Large intestine (tissue), 3 donors: Measurements from ENCODE around the gene STK32B. TPM values are rescaled to one million over a fixed set of nuclear protein-coding genes. Genes with fewer than 3 reads are reported as not detected.

ENCODE experiments used
- DNase-seq, 2 donors: peaks; one replicate each; pipeline versions ENCODE4 v3.0.0 to v3.0.0-alpha.2; 2013
- H3K27ac ChIP-seq: one replicate; pipeline ENCODE4 v1.5.1; 2013; ENCODE audit warnings: low read length
- H3K27me3 ChIP-seq: 2 replicates; pipeline ENCODE4 v1.6.1; 2013; ENCODE audit warnings: low read length; ENCODE audit not compliant: control insufficient read depth, insufficient read depth
- H3K36me3 ChIP-seq: 2 replicates; pipeline ENCODE4 v1.6.1; 2013; ENCODE audit warnings: low read length; ENCODE audit not compliant: control insufficient read depth, insufficient read depth
- H3K4me1 ChIP-seq: one replicate; pipeline ENCODE4 v1.6.1; 2013; ENCODE audit warnings: low read length; ENCODE audit not compliant: control insufficient read depth, insufficient read depth
- H3K4me3 ChIP-seq: one replicate; pipeline ENCODE4 v1.5.1; 2013; ENCODE audit warnings: low read length
- H3K9me3 ChIP-seq: one replicate; pipeline ENCODE4 v1.6.1; 2013; ENCODE audit warnings: mild to moderate bottlenecking, low read depth, low read length, moderate library complexity; ENCODE audit not compliant: control insufficient read depth
- WGBS: methylation state at CpG from one replicate; pipeline ENCODE4 v1.1.5; 2013; ENCODE audit warnings: low lambda C conversion rate; ENCODE audit not compliant: insufficient coverage; 5-methylcytosine and 5-hydroxymethylcytosine counted together
- polyA plus RNA-seq: library from polyadenylated mRNA; unstranded; fragments of 120-200 nt; gene quantifications from one replicate; pipeline ENCODE4 v1.2.1, GENCODE V29; 2013

STK32B gene
- polyA plus RNA-seq, 1 donor, result 1.6 TPM

DNA sequence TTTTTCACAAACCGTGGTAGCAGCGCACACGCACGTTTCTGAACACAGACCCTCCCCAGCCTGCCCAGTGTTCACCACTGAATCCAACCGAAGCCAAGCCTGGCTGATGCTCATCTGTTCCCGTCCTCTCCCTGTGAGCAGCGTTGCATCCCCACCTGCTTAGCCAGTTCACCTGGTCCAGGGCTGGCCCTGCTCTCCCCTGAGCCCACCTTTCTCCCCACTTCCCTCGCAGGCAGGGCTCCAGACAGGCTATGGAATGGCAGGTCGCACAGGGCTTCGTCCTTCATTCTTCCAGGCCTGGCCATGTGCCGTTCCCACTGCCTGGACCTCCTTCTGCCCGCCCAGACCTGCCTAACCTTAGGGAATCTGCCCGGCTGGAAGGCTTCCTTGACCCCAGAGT is 410.2 kb downstream of the STK32B start:
- WGBS, result no CpG with 5 or more reads among the region's 13 CpGs

DNA sequence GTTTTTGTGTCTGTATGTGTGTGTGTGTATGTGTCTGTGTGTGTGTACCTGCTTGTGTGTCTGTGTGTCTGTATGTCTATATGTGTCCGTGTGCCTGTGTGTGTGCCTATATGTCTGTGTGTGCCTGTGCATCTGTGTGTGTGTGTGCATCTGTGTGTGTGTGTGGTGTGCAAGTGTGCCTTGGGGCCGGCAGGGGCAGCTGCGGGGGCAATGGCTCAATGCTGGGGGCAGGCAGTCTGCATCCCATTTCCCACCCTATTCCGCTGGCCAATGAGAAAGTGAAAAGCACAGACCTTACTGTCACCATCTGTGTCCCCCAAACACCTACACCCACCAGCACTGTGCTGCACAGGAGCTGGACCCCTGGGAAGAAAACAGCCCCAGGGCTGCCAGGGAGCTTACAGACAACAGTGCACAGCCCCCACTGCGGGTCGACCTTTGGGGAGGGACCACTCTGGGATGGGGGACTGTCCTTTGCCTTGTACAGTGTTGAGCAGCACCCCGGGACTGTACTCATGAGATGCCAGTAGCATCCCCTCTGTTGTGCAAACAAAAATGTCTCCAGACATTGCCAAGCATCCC is 411.1 kb downstream of the STK32B start:
- H3K36me3 ChIP-seq, result no peaks in the 10 kb centered on the region
- no peak overlapping the region for H3K27ac ChIP-seq
- no peak overlapping the region for H3K4me3 ChIP-seq
- no CpG with 5 or more reads among the region's 7 CpGs for WGBS
- no peaks in the 10 kb centered on the region for H3K9me3 ChIP-seq
- H3K4me1 ChIP-seq, result no peaks in the 10 kb centered on the region
- DNase-seq, result no peak
- H3K27me3 ChIP-seq, result no peaks in the 10 kb centered on the region

More for the DNA sequence above, 410.2 kb downstream of the STK32B start:
- Histone ChIP-seq H3K9me3 (no peaks in the 10 kb centered on the region), H3K27ac (no peak overlapping the region), H3K36me3 (no peaks in the 10 kb centered on the region), H3K4me3 (no peak overlapping the region), H3K4me1 (no peaks in the 10 kb centered on the region), H3K27me3 (no peaks in the 10 kb centered on the region)
- no peak for DNase-seq

DNA sequence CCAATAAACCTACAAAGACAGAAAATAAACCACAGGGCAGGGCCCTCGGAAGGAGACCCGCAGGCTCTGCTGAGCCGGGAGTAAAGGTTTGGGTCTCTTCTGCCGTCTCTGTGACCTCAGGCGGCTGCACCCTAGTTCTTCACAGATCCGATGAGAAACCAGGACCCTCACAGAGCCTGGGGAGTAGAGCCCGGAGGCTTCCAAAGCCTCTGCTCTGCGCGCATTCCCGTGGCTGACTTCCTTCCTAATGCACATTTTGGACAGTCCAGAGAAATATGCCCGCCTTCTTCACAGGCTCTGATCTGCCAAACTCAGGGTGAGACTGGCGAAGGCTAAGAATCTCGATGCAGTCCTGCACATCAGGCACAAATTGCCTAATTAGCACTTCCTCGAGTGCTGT is 411.6 kb downstream of the STK32B start:
- Histone ChIP-seq H3K36me3 (no peaks in the 10 kb centered on the region), H3K4me3 (no peak overlapping the region), H3K27ac (no peak overlapping the region), H3K9me3 (no peaks in the 10 kb centered on the region), H3K27me3 (no peaks in the 10 kb centered on the region), H3K4me1 (no peaks in the 10 kb centered on the region)
- WGBS, result no CpG with 5 or more reads among the region's 14 CpGs
- no peak for DNase-seq

DNA sequence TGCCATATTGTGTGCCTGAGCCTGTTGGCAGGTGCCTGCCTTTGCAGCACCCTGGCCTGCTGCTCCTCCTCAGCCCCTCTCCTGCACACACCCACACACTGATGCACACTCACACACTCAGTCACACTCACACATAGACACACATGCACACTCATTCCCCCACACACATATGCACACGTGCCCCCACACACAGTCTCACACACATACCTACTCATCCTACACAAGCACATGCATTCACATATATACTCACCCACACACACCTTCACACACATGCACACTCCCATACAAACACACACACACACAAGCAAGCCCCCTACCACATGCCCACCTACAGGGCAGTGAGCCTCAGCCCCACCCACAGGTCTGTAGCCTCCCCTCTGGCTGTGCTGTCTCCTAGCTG is 412.1 kb downstream of the STK32B start:
- no peaks in the 10 kb centered on the region for H3K9me3 ChIP-seq
- no CpG with 5 or more reads among the region's 1 CpG for WGBS

DNA sequence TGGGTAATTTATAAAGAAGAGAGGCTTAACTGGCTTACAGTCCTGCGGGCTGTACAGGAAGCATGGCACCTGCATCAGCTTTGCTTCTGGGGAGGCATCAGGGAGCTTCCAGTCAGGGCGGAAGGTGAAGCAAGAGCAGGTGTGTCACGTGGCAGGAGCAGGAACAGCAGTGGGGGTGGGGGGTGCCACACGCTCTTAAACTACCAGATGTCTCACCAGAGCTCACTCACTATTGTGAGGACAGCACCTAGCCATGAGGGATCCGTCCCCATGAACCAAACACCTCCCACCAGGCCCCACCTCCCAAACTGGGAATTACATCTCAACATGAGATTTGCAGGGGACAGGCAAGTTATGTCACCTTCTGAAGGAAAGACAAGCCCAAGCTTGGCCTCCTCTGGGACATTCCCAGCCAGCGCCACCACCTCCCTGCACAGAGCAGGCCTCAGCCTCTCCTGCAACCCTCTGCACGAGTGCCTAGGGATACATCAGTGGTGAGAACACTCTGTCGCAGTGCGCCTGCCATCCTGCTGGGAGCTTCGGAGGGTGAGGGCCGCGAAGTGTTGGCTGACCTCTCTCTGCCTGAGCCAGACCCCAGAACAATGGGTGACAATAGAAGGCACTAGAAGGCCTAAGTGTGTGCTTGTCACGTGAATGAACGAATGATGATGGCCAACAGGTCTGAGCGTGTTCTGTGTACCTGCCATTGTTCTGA is 412.8 kb downstream of the STK32B start:
- no CpG with 5 or more reads among the region's 15 CpGs for WGBS
- no peaks in the 10 kb centered on the region for H3K9me3 ChIP-seq

More for the DNA sequence above, 412.1 kb downstream of the STK32B start:
- H3K4me1 ChIP-seq, result no peaks in the 10 kb centered on the region
- no peak for DNase-seq
- H3K4me3 ChIP-seq, result no peak overlapping the region
- H3K27me3 ChIP-seq, result no peaks in the 10 kb centered on the region
- H3K27ac ChIP-seq, result no peak overlapping the region
- no peaks in the 10 kb centered on the region for H3K36me3 ChIP-seq

DNA sequence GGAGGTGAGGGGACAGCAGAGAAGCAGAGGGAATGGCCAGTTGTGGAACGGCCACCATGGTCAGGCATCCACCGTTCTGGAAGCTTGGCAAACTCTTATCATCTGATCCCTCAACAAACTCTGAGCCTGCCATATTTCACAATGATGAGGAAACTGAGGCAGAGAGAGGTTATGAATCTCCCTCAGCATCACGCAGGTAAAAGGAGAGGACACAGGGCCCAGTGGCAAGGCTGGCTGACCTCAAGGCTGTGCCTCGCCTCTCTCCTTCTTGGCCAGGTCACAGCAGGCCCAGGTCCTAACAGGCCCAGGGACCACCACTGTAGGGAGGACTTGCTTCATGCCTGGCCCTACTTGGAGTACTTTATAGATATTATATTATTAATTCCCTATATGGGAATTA is 414.2 kb downstream of the STK32B start:
- H3K27me3 ChIP-seq, result no peaks in the 10 kb centered on the region
- no peak overlapping the region for H3K27ac ChIP-seq
- no CpG with 5 or more reads among the region's 4 CpGs for WGBS
- H3K4me3 ChIP-seq, result no peak overlapping the region
- H3K36me3 ChIP-seq, result no peaks in the 10 kb centered on the region
- no peaks in the 10 kb centered on the region for H3K4me1 ChIP-seq
- DNase-seq, result no peak
- no peaks in the 10 kb centered on the region for H3K9me3 ChIP-seq

More for the DNA sequence above, 412.8 kb downstream of the STK32B start:
- Histone ChIP-seq H3K27ac (no peak overlapping the region), H3K27me3 (no peaks in the 10 kb centered on the region), H3K4me3 (no peak overlapping the region), H3K36me3 (no peaks in the 10 kb centered on the region), H3K4me1 (no peaks in the 10 kb centered on the region)
- DNase-seq, result no peak

DNA sequence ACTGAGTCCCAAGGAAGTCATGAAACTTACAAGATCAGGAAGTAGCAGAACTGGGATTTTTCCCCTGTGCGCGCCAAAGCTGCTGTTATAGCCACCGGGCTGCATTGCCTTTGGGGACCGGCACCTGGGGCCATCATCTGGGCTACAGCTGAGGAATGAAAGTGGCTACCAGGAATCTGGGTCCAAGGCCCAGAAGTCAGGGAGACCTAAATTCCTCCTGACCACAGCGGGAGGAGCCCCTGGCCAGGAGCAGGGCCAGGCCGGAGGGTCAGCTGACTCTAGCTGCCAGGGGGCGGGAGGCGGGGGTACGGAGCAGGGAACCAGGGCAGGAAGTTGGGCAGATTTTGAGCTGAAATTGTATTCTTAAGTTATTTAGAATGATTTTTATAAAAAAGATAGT is 414.7 kb downstream of the STK32B start:
- Histone ChIP-seq H3K4me1 (no peaks in the 10 kb centered on the region), H3K27ac (no peak overlapping the region), H3K4me3 (no peak overlapping the region), H3K9me3 (no peaks in the 10 kb centered on the region), H3K27me3 (no peaks in the 10 kb centered on the region), H3K36me3 (no peaks in the 10 kb centered on the region)
- DNase-seq, result no peak
- no CpG with 5 or more reads among the region's 9 CpGs for WGBS

DNA sequence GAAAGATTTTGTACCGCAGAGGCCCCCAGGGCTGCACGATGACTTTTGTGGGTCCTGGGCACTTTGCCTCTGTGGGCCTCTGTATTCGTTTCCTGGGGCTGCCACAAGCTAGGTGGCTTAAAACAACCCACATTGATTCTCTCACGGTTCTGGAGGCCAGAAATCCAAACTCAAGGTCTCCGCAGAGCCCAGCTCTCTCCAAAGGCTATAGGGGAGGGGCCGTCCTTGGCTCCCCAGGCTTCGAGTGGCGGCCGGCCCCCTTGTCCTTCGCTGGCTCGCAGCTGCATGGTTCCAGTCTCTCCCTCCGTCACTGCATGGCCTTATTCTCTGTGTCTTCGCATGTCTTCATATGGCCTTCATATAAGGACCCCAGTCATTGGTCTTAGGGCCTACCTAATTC is 415.8 kb downstream of the STK32B start:
- WGBS, result no CpG with 5 or more reads among the region's 13 CpGs

DNA sequence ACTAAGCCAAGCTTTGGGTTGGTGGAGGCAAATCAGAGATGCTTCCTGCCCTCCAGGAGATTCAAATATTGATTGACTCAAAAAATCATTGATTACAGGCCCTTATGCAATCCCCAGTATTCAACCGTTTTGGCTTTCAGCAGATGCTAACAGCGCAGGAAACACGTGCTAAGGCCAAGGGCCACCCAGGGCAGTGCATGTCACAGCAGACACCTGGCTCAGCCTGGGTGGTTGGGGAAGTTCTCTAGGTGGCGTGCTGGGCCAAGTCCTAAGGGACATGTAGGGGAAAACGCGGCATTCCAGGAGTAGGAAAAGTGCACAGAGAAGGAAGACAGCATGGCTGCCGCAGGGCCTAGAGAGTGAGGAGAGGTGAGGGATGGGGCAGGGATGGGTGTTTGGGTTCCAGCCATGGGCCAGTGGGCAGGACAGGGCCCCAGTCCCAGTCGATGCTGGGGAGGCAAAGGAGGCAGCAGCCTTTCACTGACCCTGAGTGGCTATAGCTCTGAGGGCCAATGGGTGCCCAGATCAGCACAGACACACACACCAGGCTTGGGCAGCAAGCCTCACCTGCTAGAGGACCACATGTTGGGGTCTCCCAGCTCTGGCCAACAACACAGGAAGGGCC is 418.0 kb downstream of the STK32B start:
- WGBS, result no CpG with 5 or more reads among the region's 8 CpGs

More for the DNA sequence above, 415.8 kb downstream of the STK32B start:
- Histone ChIP-seq H3K4me1 (no peaks in the 10 kb centered on the region), H3K27ac (no peak overlapping the region), H3K9me3 (no peaks in the 10 kb centered on the region), H3K4me3 (no peak overlapping the region), H3K27me3 (no peaks in the 10 kb centered on the region), H3K36me3 (no peaks in the 10 kb centered on the region)
- no peak for DNase-seq

DNA sequence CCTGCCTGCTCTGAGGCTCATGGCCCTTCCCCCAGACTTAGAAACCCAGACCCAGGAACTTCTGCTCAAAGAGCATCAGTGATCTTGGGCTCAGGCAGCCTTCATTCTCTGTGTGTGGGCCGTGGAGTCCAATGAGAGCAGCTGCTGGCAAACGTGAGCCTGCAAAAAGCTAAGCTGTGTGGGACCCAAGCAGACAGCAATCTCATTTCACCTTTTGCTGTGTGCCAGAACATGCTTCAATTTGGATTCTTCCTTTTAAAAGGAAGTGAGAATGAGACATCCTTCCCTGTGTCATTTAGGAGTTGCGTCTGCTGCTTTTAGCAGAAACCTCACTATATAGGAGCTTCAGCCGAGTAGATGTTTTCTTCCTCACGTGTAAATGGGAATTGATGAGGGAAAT is 418.6 kb downstream of the STK32B start:
- H3K4me3 ChIP-seq, result no peak overlapping the region
- no peak for DNase-seq
- H3K9me3 ChIP-seq, result no peaks in the 10 kb centered on the region
- H3K27ac ChIP-seq, result no peak overlapping the region
- WGBS, result no CpG with 5 or more reads among the region's 5 CpGs
- H3K27me3 ChIP-seq, result no peaks in the 10 kb centered on the region
- H3K4me1 ChIP-seq, result no peaks in the 10 kb centered on the region
- no peaks in the 10 kb centered on the region for H3K36me3 ChIP-seq

More for the DNA sequence above, 418.0 kb downstream of the STK32B start:
- no peaks in the 10 kb centered on the region for H3K36me3 ChIP-seq
- no peak for DNase-seq
- H3K4me1 ChIP-seq, result no peaks in the 10 kb centered on the region
- H3K27ac ChIP-seq, result no peak overlapping the region
- H3K9me3 ChIP-seq, result no peaks in the 10 kb centered on the region
- no peaks in the 10 kb centered on the region for H3K27me3 ChIP-seq
- H3K4me3 ChIP-seq, result no peak overlapping the region
